Measurements from ENCODE around the gene NACC1.
"Not testable (repeated sequence)": the region's sequence is repeated elsewhere in the genome, so short reads cannot be mapped to it uniquely, and the experiment has no call there.

NACC1 gene

DNA sequence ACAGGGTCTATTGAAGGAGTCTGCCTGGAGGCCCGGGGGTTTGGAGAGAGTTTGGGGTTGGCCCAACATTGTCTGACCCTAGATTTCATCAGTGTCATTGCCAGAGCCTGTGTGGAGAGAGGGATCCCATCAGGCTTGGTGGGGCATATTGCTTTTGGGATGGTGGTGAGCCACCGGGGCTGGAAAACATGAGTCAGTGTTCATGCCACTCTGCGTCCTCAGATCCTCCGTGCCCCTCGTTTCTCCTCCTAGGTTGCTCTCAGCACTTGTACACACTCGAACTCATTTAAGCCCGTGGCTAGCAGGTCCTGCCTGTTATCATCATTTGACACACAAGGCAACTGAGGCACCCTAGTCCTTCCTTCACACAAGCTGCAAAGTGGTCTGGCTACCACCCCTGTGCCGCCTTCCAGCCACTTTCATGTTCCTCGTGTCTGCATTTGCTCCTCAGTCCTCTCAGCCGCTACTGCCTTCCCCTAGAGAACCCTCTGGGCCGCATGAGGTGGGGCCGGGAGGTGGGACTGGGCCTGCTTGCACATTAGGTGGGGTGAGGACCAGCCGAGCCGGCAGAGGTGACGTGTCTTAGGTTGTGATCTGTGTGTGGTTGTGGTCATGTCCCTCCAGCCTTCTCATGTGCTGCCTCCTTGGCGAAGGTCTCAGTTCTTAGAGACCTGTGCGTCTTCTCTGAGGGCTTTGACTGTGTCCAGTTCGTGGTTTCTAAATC is 3.6 kb downstream of the NACC1 start:
- DNase-seq = no peak

DNA sequence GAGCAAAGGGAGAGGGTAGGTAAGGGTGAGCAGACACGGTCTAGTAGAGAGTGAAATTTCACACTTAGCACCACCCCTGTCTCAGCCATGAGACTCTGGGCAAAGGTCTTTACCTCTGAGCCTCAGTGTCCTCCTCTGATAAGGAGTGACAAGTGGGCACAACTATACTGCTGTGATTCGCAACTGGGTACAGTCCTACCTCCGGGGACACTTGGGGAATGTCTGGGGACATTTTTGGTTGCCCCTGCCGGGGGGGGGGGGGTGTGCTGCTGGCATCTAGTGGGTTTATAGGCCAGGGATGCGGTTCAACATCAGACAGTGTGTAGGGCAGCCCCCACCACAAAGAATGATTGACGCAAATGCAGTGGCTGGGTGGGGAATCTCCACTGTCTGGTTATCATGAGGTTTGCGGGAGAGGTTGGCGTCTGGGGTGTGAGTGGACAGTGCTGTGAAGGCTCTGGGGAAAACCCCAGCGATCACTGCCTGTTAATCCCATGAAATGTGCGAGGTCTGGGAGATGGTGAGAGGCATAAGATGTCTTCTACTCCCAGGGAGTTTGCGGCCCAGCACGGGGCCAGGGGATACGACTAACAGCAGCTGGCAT is 4.3 kb downstream of the NACC1 start:
- no peak for DNase-seq

DNA sequence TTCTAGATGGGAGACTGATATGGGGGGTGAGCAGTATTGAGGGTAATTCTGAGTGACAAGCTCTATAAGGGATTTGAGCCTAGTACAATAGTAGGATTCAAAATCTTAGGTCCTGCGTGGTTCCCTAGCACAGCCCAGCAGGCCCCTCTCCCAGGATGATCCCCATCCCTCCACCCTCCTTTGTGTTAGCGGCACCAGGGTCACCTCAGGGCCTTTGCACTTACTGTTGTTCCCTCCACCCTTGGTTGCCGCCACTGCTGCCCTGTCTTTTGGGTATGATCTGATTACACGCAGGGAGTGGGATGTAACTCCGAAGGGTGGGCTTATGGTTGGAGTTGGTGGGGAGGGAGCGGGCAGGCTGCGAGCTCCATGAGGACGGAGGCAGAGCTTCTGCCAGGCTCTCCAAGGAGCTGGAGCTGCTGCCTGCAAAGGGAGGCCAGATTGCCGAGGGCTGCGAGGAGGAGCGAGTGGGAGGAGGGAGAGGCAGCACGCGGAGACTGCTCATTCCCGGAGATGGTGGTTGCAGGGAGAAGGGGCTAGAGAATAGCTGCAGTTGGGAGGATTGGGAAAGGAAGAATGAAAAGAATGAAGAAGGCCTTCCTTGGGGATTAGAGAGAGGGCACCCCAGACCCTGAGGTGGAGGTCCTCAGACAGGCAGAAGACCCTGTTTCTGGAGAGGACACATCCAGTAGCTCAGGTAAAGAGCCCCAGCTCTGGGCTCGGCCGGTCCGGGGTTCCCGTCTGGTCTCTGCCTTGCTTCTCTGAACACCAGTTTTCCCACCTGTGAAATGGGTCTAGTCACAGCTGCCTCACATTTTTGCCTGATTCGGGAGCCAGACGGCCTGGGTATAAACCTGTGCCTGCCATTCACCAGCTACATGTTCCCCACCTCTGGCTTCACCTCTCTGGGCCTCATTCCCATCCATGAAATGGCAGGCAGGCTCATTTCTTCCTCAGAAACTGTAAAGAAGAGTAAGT is 5.2 kb downstream of the NACC1 start:
- DNase-seq = no peak

DNA sequence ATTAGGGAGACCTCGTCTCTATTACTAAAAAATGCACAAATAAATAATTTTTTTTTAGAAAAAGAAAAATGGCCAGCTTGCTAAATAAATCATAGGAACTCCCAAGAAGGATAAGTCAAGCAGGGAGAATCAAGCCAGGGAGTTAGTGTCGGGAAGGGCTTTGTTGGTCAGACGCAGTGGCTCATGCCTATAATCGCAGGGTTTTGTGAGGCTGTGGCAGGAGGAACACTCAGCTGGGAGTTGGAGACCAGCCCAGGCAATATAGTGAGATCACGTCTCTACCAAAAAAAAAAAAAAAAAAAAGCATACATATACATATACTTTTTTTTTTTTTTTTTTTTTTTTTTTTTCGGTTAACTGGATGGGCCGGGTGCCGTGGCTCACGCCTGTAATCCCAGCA is 9.0 kb downstream of the NACC1 start:
- no peak for DNase-seq

DNA sequence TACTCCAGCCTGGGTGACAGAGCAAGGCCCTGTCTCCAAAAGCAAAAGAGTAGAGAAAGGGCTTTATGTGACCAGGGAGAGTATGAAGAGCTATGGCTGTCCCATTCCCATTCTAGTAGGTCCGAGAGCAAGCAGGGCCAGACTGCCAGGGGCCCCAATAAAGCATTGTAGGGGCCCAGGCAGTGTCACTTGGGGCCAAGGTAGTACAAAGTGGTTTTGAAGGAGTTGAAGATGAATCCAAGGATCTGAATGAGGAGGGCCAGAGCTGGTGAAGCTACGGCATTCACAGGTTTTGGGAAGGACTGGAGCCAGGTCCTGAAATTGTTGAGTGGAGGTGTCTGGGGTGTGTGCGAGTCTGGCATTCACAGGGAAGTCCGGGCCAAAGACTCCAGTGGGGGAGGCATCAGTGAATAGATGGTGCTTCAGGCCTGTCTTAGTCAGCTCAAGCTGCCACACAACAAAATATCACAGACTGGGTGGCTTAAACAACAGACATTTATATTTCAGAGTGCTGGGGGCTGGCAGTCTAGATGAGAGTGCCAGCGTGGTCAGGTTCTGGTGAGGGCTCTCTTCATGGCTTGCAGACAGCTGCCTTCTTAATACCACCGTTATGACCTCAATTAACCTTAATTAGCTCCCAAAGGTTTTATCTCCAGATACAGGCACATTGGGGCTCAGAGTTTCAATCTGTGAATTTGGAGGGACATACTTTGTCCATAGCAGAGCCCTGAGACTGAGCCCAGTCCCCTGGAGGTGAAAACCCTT is 9.9 kb downstream of the NACC1 start:
- DNase-seq = no peak

DNA sequence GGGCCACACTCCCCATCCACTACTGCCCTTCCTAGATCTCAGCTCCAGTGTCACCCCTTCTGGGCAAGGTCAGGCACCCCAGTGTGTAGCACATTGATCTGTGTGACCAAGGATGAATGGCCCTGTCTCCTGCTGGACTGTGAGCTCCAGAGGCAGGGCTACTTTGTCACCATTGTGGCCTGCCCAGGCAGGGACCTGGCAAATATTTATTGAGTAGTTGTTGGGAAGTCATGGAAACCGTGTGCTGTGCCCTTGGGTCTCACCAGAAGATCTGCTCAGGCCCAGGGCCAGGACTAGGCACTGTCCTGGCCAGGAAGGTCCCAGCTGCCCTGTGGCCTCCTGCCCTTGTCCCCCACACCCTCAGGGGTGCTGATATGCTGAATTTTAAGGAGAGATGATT is 10.5 kb downstream of the NACC1 start:
- DNase-seq = no peak

DNA sequence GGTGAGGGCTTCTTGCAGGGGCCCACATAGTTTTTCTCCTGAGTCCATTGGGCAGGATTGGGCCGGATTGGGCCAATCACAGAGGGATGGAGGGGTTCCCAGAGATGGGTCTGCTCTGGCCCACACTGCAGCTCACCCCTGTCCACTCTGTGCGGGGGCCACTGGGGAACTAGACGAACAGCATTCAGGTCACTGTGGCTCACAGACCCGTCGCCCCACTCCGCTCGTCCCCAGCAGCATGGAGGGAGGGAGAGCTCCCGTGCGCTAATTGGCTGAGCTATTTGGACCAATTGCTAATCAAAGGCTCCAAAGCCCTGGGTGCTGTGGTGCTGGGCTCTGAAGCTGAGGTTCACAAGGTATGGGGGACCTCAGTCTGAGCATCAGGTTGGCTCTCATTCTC is 11.3 kb downstream of the NACC1 start:
- no peak for DNase-seq

DNA sequence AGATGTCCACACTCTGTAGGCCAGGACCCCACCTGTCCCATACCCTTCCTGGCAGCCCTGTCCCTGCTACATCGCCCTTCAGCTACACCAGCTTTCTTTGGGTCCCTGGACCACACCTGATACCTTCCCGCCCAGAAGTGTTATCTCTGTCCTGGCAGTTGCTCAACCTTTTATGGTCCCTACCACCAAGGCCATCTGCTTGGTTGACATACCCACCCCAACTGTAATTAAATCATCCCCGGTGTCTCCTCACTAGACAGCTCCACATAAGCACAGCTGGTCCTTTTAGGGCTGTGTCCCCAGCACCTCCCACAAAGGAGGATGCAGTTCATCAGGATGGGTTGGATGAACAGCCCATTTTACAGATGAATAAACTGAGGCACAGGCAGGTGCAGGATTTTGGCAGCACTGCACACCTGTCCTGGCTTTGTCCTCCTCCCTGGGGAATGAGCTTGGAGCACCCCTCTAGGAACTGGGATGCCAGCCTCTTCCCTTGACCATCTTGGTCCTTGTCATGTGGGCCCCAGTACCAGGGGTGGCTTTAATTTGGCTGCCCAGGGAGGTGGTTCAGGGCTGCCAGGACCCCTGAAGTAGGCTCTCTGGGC is 12.9 kb downstream of the NACC1 start:
- DNase-seq = no peak

DNA sequence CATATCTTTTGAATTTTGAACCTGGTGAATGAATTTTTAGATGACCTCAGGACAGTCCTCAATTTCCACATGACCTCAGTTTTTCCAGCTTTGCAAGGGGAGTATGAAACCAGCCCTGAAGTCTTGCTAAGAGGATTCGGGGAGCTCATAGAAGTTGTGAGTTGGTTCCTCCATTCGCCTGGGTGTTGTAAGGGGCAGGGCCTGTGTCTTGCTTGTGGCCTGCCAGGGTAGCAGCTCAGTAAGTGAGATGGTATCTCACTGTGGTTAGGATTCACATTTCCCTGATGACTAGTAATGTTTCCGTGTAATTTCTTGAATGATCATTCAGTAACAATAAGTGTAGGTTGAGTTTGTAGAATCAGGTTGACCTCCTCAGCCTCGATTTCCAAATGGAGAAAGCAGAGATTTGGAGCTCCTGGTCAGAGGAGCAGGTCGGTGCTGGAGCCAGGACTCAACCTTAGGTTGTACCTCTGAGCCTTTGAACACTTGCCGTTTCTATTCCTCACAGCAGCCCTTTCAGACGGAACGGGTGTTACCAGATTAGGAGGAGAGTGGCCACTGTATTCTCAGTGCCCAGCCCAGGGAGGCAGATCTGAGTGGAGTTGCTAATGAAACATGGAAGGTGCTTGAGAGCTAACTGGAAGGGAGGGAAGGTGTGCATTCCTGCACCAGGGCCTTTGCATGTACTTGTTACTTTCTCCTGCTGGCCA is 14.6 kb downstream of the NACC1 start:
- no peak for DNase-seq

DNA sequence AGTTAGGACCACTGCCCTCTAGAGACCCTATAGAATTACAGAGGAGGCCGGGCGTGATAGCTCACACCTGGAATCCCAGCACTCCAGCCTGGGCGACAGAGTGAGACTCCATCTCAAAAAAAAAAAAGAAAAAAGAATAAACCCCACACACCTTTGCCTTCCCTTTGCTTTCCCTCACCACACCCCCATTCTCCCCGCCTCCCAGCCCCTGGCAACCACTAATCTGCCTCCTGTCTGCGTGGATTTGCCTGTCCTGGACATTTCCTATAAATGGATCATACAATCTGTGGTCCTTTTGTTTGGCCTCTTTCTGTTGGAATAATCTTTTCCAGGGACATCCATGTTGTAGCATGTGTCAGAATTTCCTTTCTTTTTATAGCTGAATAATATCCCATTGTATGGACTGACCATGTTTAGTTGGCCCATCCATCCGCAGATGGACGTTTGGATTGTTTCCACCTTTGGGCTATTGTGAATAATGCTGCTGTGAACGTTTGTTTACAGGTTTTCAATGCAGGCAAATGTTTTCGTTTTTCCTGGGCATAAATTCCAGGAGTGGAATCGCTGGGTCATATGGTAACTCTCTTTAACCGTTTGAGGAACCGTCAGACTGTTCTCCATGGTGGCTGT is 15.3 kb downstream of the NACC1 start:
- DNase-seq = no peak

DNA sequence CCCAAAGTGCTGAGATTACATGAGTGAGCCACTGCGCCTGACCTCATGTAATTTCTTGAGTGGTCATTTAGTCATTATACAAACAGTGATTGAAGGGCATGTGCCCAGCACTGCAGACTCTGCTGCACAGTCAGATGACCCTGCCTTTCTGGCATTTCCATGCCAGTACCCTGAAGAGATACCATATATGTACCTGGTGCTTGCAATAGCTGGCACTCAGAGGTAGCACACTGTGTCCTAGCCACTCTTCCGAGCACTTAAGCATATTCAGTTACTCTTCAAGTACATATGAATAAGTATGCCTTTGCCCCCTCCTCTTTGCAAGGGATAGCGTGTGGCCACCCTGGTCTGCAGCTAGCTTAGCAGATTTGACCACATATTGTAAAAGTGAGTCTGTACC is 16.6 kb downstream of the NACC1 start:
- DNase-seq = no peak

DNA sequence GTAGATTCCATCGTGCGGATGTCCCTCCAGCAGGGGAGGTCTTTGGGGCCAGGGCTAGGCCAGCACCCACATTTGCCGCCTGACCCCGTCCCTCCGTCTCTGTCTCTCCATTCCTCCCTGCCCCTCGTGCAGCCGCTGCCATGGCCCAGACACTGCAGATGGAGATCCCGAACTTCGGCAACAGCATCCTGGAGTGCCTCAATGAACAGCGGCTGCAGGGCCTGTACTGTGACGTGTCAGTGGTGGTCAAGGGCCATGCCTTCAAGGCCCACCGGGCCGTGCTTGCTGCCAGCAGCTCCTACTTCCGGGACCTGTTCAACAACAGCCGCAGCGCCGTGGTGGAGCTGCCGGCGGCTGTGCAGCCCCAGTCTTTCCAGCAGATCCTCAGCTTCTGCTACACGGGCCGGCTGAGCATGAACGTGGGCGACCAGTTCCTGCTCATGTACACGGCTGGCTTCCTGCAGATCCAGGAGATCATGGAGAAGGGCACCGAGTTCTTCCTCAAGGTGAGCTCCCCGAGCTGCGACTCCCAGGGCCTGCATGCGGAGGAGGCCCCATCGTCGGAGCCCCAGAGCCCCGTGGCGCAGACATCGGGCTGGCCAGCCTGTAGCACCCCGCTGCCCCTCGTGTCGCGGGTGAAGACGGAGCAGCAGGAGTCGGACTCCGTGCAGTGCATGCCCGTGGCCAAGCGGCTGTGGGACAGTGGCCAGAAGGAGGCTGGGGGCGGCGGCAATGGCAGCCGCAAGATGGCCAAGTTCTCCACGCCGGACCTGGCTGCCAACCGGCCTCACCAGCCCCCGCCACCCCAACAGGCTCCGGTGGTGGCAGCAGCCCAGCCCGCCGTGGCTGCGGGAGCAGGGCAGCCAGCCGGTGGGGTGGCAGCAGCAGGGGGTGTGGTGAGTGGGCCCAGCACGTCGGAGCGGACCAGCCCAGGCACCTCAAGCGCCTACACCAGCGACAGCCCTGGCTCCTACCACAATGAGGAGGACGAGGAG is 17.3 kb downstream of the NACC1 start:
- DNase-seq = no peak

DNA sequence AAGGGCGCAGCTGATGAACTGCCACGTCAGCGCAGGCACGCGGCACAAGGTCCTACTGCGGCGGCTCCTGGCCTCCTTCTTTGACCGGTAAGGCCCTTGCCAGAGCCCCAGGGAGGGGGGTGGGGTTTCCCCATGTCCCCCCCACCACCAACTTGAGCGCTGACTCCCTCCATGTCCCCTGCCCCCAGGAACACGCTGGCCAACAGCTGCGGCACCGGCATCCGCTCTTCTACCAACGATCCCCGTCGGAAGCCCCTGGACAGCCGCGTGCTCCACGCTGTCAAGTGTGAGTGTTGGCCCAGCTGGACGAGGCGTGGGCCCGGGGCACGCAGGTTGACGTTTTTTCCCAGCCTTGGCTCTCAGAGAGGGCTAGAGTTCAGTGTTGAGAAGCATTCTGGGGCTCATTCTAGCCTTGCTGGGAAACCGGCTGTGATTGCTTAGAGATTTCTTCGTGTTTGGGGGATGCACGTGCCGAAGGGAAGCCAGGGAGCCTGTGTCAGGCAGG is 19.3 kb downstream of the NACC1 start:
- DNase-seq = no peak

DNA sequence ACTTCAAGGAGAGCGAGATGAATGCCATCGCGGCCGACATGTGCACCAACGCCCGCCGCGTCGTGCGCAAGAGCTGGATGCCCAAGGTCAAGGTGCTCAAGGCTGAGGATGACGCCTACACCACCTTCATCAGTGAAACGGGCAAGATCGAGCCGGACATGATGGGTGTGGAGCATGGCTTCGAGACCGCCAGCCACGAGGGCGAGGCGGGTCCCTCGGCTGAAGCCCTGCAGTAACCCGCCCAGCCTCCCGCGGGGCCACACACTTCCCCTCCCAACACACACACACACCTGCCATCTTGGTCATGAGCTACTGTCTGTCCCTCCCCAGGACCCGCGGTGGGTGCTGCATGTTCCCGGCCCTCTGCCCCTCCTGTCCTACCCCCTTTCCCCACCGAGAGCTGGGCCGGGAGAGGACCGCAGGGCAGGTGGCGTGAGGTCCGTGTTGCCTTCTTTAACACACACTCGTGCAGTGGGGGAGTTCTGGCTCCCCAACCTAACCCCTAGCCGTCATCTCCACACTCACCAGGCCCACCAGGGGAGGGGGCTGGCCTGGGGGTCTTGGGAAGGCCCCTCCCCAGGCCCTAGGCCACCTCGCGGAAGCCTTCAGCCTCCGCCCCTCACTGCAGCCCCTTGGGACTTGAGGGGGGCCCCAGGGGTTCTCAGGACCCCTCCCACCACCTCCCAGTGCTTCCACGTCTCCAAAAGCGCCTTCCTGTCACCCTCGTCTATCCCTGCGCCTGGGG is 20.3 kb downstream of the NACC1 start:
- DNase-seq = no peak

DNA sequence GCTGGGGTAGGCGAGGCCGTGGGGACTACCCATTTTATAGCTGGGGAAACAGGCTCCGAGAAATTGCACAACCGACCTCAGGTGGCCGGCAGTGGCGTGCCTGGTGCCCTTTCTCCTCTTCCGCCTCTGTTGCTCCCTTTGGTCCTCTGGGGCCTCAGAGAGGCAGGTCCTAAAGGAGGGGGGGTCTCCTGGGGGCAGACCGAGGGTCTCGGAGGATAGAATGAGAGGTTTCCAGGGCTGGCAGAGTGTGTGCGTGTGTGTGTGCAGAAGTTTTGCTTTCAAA is 20.8 kb downstream of the NACC1 start:
- no peak for DNase-seq

DNA sequence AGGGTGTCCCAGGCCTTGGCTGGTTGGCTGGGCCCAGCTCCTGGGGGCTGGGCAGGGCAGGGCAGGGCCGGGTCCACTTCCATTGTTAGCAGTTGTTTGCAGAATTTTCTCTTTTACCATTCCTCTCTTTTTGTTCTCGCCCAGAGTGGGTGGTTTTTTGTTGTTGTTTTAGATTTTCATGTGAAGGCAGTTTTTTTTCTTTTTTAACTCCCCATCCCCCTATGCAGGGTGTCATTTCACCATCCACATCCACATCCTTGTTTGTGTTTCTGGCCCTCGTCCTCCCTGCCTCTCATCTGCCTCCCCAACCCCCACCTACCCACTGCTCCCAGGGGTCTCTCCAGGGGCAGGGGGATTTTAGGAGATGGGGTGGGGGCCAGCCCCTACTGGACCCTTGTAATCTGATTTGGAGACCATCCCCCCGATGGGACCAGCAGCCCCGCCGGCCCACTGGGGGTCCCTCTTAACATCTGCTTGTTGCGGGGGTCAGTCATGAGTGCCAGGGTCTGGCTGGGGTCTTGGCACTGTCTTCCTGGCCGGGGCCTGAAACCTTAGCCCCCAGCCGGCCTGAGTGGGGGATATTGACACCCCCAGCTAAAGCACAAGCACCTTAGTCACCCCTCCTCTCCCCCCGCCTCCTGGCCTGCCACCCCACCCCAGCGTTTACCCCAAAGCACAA is 21.7 kb downstream of the NACC1 start:
- no peak for DNase-seq

DNA sequence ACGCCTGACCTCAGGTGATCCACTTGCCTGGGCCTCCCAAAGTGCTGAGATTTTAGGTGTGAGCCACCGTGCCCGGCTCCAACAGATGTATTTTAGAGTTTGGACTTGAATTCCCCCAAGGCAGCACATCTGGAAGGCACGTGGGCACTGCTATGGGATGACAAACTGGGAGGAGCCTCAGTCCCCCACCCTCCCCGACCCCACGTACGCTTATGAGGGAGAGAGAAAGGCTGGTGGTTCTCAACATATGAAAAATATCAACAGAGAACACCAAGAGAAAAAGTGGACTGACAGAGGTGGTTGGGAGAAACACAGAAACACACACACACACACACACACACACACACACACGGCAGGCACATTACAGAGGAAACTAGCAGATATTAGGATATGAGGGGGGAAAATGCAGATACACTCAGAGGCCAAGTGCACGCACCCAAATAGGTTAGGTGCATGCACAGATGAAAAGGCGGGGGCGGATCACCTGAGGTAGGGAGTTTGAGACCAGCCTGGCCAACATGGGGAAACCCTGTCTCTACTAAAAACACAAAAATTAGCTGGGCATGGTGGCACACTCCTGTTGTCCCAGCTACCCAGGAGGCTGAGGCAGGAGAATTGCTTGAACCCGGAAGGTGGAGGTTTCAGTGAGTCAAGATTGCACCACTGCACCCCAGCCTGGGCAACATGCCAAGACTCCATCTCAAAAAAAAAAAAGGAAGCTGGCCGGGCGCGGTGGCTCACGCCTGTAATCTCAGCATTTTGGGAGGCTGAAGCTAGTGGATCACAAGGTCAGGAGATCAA is 28.9 kb downstream of the NACC1 start:
- no peak for DNase-seq

DNA sequence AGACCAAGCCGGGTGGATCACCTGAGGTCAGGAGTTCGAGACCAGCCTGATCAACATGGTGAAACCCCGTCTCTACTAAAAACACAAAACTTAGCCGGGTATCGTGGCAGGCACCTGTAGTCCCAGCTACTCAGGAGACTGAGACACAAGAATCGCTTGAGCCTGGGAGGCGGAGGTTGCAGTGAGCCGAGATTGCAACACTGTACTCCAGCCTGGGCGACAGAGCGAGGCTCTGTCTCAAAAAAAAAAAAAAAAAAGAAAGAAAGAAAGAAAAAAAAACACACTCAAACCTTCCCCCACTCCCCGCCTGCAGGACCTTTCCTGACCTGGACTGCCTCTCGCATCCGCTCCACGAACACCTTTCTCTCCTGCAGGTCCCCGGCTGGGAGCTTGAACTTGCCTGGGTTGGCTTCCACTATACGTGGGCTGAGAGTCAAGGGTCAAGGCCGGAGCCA is 31.1 kb downstream of the NACC1 start:
- DNase-seq = not testable (repeated sequence)
